Activated T-helper 9 cell treated with anti-CD3 and anti-CD28 coated beads, Interleukin-2, amount 50 U/mL, for 16 hours (primary cell): Measurements from ENCODE around the gene AKAP7.
A peak's percentile ranks its signal among the peaks of the same experiment; 100 is the strongest.
"Not testable (repeated sequence)": the region's sequence is repeated elsewhere in the genome, so short reads cannot be mapped to it uniquely, and the experiment has no call there.

Experiments
- DNase-seq: peaks from one replicate; pipeline ENCODE4 v3.0.0-alpha.2; 2020; ENCODE audit warnings: low read depth

Gene AKAP7

DNA sequence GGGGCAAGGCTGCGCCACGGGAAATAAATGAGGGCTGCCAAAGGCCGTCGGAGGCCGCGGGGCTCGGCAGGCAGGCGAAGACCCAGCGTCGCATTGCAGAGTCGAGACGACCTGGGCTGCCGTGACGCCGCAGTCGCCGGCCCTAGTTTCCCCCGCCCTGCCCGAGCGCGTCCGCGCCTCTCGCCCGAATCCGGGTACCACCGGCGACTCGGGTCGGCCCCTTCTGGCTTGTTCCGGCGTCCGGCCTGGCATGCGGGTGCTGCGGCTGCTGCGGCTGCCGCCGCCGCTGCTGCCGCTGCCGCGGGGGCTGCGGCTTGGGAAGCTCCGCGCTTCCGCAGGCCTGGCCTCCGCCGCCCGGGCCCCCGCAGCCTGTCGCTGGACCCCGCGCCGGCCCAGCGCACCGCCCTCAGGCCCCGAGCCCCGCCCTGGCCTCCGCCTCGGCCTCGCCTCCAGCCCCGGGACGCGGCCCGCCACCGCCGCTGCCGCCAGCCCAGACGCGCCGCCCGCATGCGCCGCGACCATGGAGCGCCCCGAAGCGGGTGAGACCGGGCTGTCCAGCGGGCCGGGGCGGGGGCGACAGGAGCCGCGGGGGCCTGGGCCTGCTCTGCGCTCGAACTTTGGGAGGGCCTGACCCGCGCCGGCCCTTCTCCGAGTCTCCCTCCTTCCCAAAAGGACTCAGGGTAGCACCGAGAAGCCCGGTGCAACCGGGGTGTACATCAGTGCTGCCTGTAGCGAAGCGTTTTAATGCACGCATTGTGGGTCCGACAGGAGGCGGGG lies at the start of gene AKAP7:
Gene AKAP7, plus strand, starts transcription at position 224 of the 777 bp plus-strand sequence. Its CDS starts 297 bp downstream, at position 521.
- DNase-seq: peak; percentile 24

DNA sequence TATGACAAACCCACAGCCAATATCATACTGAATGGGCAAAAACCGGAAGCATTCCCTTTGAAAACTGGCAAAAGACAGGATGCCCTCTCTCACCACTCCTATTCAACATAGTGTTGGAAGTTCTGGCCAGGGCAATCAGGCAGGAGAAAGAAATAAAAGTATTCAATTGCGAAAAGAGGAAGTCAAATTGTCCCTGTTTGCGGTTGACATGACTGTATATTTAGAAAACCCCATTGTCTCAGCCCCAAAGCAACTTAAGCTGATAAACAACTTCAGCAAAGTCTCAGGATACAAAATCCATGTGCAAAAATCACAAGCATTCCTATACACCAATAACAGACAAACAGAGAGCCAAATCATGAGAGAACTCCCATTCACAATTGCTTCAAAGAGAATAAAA lies 44.9 kb upstream of the AKAP7 start:
- DNase-seq: not testable (repeated sequence)

DNA sequence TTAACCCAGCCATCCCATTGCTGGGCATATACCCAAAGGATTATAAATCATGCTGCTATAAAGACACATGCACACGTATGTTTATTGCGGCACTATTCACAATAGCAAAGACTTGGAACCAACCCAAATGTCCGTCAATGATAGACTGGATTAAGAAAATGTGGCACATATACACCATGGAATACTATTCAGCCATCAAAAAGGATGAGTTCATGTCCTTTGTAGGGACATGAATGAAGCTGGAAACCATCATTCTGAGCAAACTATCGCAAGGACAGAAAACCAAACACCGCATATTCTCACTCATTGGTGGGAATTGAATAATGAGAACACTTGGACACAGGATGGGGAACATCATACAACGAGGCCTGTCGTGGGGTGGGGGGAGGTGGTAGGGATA lies 43.3 kb upstream of the AKAP7 start:
- DNase-seq: not testable (repeated sequence)

- no peak for DNase-seq
Measured at GRCh38 chr6:131093334-131093733, 41.9 kb upstream of the AKAP7 start.

- DNase-seq: no peak
Measured at GRCh38 chr6:131096786-131097185, 38.5 kb upstream of the AKAP7 start.

GRCh38 chr6:131101911-131102680 lies 33.2 kb upstream of the AKAP7 start:
- no peak for DNase-seq

DNA sequence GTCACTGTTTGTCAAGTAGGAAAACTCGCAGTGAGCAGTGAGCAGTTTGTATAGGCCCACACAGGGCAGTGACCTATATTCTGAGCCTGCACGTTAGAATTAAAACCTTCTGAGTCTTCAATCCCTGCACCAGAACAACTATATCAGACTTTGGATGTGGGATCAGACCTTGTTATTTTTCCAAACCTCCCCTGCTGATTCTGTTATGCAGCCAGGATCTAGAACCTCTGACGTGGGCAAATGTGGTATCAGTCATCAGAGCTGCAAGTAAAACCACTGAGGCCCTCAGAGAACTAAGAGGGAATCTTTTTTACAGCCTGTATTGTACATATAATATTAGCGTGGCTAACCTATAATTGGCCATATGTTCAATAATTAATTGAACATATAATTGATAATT lies 32.0 kb upstream of the AKAP7 start:
- DNase-seq: no peak

- DNase-seq: no peak
Measured at GRCh38 chr6:131103901-131104300, 31.4 kb upstream of the AKAP7 start.

- DNase-seq: no peak
Measured at GRCh38 chr6:131107151-131107550, 28.1 kb upstream of the AKAP7 start.

DNA sequence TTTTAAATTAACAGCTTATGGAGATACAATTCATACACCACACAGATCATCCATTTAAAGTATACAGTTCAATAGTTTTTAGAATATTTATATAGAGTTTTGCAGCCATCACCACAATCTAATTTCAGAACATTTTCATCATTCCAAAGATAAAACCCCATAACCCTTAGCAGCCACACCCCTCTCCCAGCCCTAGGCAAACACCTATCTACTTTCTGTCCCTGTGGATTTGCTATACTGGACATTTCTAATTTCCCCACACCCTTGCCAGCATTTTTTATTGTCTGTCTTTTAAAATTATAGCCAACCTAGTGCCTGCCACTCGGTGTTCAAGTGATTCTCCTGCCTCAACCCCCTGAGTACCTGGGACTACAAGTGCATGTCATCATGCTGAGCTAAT lies 23.0 kb upstream of the AKAP7 start:
- no peak for DNase-seq

DNA sequence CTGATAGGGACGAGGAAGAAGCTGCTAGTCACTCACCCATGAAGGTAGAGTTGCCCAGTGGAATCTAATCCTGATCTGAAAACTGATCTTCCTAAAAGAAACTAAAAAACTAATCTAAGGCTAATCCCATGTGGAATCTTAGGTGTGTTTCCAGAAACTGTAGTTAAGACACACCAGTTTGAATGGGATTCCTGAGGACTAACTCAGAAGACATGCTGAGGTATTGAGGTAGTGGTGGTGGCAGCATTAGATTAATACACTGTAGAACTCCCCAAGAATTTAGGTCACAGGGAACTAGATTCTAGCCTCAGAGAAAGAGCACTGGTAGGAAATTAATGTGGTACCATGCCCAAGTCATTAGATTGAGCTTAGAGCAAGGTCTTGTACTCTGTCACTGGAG lies 19.6 kb upstream of the AKAP7 start:
- no peak for DNase-seq

- no peak for DNase-seq
Measured at GRCh38 chr6:131116321-131116720, 18.9 kb upstream of the AKAP7 start.

GRCh38 chr6:131116755-131117360 lies 18.4 kb upstream of the AKAP7 start:
- DNase-seq: no peak

DNA sequence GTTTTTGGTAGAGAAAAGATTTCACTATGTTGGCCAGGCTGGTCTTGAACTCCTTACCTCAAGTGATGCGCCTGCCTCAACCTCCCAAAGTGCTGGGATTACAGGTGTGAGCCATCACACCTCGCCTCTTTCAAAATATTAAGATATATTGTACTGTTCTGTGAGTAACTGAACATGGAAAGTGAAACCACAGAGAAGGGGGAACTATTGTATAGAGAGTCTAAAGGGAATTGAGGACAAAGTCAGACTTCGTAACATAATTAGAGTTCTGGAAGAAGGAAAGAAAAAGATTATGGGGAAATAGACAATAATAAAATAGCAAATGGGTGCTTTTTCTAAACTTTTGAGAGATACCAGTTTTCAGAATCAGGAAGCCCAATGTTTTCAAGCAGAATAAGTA lies 17.4 kb upstream of the AKAP7 start:
- DNase-seq: no peak

- DNase-seq: no peak
Measured at GRCh38 chr6:131122007-131122406, 13.3 kb upstream of the AKAP7 start.

GRCh38 chr6:131122516-131122915 lies 12.8 kb upstream of the AKAP7 start:
- DNase-seq: no peak

DNA sequence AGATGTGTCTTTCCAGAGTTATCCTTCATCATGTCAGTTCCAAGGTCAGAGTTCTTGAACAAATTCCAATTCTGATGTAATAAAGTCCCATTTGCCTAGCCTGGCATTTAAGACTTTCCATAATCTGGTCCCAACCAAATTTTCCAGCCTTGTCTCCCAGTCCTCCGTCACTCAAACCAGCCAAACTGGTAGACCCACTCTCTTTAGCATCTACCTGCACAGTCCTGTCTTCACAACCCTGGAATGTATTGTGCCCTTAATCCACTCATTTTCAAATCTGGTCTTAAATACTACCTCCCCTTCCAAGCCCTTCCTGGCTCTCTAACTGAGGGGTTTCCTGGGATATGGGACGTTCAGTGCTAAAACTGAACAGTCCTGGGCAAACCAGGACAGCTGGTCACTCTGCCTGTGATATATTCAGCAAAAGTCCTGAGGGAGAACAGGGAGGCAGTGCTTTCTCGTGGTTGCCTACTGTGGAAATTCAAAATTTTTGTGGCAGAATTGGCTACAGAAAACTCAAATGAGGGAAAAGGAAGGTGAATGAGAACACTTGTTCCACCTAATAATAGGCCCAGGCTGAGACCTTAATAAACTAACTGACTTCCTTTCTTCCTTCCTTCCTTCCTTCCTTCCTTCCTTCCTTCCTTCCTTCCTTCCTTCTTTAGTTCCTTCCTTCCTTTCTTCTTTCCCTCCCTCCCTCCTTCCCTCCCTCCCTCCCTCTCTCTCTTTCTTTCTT lies 10.8 kb upstream of the AKAP7 start:
- no peak for DNase-seq

DNA sequence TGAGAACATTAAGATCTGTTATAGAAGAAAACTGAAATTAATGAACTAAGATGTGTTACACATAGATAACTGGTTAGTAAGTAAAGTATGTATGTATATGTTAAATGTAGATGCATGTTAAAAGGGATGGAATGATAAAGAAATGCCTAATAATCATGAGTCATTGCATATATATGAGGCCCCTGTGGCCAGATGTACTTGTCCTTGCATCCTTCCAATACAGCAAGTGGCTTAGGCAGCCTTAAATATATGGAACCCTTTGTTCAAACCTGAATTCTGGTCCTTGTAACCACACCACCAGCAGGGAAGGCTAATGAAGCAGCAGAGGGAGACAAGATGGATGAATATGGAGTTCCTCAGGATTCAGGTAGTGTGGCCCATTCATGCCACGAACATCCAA lies 9.8 kb upstream of the AKAP7 start:
- no peak for DNase-seq

- DNase-seq: no peak
Measured at GRCh38 chr6:131129689-131130553, 5.3 kb upstream of the AKAP7 start.

- DNase-seq: no peak
Measured at GRCh38 chr6:131130554-131130940, 4.7 kb upstream of the AKAP7 start.

DNA sequence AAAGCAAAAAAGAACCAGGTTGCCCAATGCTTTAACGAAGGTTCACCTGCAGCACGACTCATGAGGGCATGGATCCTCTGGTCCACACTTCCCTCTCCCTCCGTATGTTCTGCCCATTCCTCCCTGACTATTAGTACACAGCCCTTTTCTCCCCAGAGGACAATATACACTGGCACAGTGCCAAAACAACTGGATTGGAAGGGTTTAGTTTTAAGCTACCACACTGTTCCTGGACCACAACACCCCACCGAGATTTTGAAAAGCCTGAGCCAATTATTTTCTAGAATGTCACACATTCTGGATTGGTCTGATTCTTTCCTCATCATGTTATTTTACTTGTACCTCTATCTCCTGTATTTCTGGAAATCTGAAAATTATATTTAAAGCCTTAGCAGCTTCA lies 2.9 kb upstream of the AKAP7 start:
- no peak for DNase-seq
